ENCODE data around the gene DUSP15. TPM values are rescaled to one million over a fixed set of nuclear protein-coding genes. Genes with fewer than 3 reads are reported as not detected.

The DUSP15 gene
- total RNA-seq, 1 donor from 2014 or later: 13.0 TPM

GRCh38 chr20:31915491-31916280 lies 45.4 kb upstream of the DUSP15 start:
- H3K27me3 ChIP-seq: no peaks in the 10 kb centered on the region
- no peaks in the 10 kb centered on the region for H3K36me3 ChIP-seq
- no peaks in the 10 kb centered on the region for H3K4me1 ChIP-seq
- DNase-seq (ENCODE audit: low spot score in 2 of 2): no peak
- intact Hi-C loops (cut with DNase I): loop anchor here (5.0 kb wide), 1 partner anchor 53 kb away; no protein-coding TSS in a partner anchor
- no peak overlapping the region for H3K27ac ChIP-seq
- H3K4me3 ChIP-seq: no peak overlapping the region
- no peak for TF ChIP-seq CTCF (IDR thresholded peaks at IDR 0.05)
- no peaks in the 10 kb centered on the region for H3K9me3 ChIP-seq

DNA sequence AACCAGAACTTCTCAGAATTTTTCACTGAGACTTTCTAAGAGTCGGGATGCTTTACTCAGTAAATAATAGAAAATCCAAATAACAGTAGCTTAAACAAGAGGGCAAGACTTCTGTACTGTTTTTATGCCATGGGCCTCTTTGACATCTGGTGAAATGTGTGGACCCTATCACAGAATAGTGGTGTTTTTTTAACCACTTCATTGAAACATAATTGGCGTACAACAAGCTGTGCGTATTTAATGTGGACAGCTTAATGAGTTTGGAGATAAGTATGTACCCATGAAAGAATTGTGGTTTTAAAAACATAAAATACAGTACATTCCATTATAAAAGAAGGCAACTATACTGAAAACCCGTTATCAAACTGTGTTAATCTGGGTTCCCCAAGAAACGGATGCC lies 43.8 kb upstream of the DUSP15 start:
- no peaks in the 10 kb centered on the region for H3K27me3 ChIP-seq
- TF ChIP-seq CTCF (IDR thresholded peaks at IDR 0.05): no peak
- H3K36me3 ChIP-seq: no peaks in the 10 kb centered on the region
- intact Hi-C loops (cut with DNase I): no loop called here
- H3K4me1 ChIP-seq: no peaks in the 10 kb centered on the region
- no peaks in the 10 kb centered on the region for H3K9me3 ChIP-seq
- H3K27ac ChIP-seq: no peak overlapping the region
- no peak for DNase-seq (ENCODE audit: low spot score in 2 of 2)
- no peak overlapping the region for H3K4me3 ChIP-seq

- H3K4me3 ChIP-seq: no peak overlapping the region
- H3K36me3 ChIP-seq: no peaks in the 10 kb centered on the region
- no peak for DNase-seq (ENCODE audit: low spot score in 2 of 2)
- H3K4me1 ChIP-seq: no peaks in the 10 kb centered on the region
- no peak overlapping the region for H3K27ac ChIP-seq
- no peaks in the 10 kb centered on the region for H3K27me3 ChIP-seq
- TF ChIP-seq CTCF (IDR thresholded peaks at IDR 0.05): no peak
- no peaks in the 10 kb centered on the region for H3K9me3 ChIP-seq
- intact Hi-C loops (cut with DNase I): no loop called here
Observed at GRCh38 chr20:31913431-31914157, 43.3 kb upstream of the DUSP15 start.

- DNase-seq (ENCODE audit: low spot score in 2 of 2): no peak
- TF ChIP-seq CTCF (IDR thresholded peaks at IDR 0.05): no peak
Observed at GRCh38 chr20:31910071-31910803, 39.9 kb upstream of the DUSP15 start.

GRCh38 chr20:31909253-31910070 lies 39.1 kb upstream of the DUSP15 start:
- H3K9me3 ChIP-seq: no peaks in the 10 kb centered on the region
- no peak overlapping the region for H3K27ac ChIP-seq
- no peaks in the 10 kb centered on the region for H3K4me1 ChIP-seq
- H3K27me3 ChIP-seq: no peaks in the 10 kb centered on the region
- no peak for DNase-seq (ENCODE audit: low spot score in 2 of 2)
- H3K4me3 ChIP-seq: no peak overlapping the region
- no peaks in the 10 kb centered on the region for H3K36me3 ChIP-seq
- intact Hi-C loops (cut with DNase I): no loop called here
- no peak for TF ChIP-seq CTCF (IDR thresholded peaks at IDR 0.05)

More at GRCh38 chr20:31910071-31910803, 39.9 kb upstream of the DUSP15 start:
- H3K27me3 ChIP-seq: no peaks in the 10 kb centered on the region
- H3K36me3 ChIP-seq: no peaks in the 10 kb centered on the region
- H3K27ac ChIP-seq: no peak overlapping the region
- H3K4me1 ChIP-seq: no peaks in the 10 kb centered on the region
- intact Hi-C loops (cut with DNase I): no loop called here
- H3K9me3 ChIP-seq: no peaks in the 10 kb centered on the region
- H3K4me3 ChIP-seq: no peak overlapping the region

Data from ascending aorta (tissue), 2 donors.